ENCODE data around the gene OPN1MW3. TPM values are rescaled to one million over a fixed set of nuclear protein-coding genes. Genes with fewer than 3 reads are reported as not detected.

Gene OPN1MW3
- total and polyA plus RNA-seq, 8 donors: not detected

DNA sequence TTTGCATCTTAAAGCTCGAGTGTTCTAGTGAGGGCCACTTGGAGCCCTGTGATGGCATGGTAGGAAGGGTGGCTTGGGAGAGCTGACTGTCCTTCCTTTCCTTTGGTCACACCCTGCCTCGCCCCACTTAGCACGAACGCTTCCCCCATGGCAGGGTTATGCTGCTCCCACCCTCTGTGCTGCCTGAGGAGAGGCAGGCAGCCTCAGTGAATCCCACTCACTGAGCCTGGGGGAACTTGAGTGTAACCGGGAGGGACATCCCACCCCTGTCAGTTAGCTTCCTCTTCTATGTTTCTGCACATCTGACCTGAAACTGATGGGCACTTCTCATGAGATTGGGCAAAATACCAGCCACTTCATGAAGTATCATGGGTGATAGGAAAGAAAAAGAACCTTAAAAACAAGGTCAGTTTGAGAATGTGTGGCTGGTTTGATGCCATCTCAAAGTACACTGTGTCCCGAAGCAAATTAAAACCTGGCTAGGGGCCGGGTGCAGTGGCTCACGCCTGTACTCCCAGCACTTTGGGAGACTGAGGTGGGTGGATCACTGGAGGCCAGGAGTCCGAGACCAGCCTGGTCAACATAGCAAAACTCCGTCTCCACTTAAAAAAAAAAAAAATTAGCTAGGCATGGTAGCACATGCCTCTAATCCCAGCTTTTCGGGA, 48.3 kb downstream of the OPN1MW3 start:
- Histone ChIP-seq H3K27ac (no peak overlapping the region), H3K9me3 (no peaks in the 10 kb centered on the region), H3K4me1 (peaks cover 0 to 4% of the 10 kb centered on the region in 2 donors), H3K27me3 (no peaks in the 10 kb centered on the region), H3K4me3 (no peak overlapping the region), H3K36me3 (no peaks in the 10 kb centered on the region)
- intact Hi-C loops (cut with DNase I): no loop called here
- ATAC-seq (no peak), DNase-seq (no peak)
- TF ChIP-seq, protein P1, sequence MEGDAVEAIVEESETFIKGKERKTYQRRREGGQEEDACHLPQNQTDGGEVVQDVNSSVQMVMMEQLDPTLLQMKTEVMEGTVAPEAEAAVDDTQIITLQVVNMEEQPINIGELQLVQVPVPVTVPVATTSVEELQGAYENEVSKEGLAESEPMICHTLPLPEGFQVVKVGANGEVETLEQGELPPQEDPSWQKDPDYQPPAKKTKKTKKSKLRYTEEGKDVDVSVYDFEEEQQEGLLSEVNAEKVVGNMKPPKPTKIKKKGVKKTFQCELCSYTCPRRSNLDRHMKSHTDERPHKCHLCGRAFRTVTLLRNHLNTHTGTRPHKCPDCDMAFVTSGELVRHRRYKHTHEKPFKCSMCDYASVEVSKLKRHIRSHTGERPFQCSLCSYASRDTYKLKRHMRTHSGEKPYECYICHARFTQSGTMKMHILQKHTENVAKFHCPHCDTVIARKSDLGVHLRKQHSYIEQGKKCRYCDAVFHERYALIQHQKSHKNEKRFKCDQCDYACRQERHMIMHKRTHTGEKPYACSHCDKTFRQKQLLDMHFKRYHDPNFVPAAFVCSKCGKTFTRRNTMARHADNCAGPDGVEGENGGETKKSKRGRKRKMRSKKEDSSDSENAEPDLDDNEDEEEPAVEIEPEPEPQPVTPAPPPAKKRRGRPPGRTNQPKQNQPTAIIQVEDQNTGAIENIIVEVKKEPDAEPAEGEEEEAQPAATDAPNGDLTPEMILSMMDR (IDR thresholded peaks at IDR 0.05): no peak

DNA sequence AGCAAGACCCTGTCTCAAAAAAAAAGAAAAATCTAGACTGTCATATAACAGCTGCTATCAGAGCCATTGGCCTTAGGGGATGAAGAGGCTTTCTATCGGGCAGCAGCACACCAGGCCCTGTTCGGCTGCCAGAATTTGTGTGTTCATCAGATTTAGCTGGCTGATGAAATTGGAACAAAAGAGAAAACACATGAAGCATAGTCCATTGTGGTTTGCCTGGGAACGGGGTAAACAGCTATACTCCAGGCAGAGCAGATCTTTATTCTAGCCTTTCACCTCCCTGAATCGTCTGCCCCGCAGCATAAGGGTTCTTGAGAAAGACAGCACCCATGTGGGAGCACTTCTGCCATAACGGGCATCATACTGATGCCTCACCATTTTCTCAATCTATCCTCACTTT, 49.8 kb downstream of the OPN1MW3 start:
- TF ChIP-seq, protein P1 (IDR thresholded peaks at IDR 0.05): no peak
- H3K4me3 ChIP-seq: no peak overlapping the region
- no peak for ATAC-seq

DNA sequence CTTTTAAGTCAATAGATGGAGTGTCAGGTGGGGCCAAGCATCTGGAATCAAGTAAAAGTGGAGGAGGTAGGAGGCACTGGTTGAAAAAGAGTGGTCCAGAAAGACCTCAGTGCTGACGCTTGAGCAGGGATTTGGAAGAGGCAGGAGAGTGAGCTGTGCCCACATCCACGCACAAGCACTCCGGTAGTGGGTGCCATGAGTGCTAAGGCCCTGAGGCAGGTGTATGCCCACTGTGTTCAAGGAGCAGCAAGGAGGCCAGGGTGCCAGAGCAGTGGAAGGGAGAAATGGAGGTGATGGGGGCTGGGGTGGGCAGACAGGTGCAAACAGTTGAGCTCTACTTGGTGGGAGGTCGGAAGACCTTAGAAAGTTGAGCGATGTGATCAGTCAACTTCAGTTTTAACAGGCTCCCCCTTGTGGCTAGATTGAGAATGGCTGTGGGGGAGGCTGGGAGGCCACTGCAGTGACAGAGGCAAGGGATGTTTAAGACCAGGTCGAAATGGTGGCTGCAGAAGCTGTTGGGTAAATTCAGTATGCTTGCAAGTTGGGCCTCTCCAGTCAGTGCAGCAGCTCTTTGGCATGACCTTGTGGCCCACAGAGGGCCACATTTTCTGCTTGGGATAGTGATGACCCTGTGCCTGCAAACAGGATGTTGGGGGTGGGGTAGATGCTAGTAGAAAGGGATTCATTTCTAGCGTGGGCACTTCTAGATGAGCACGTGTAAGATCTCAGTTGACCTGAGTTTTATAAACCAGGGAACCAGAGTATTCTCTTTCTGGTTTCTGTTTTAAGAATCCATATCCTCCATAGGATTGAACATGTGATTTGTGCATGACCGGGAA, 50.9 kb downstream of the OPN1MW3 start:
- Histone ChIP-seq H3K4me3 (no peak overlapping the region), H3K9me3 (no peaks in the 10 kb centered on the region), H3K4me1 (peaks cover 0 to 4% of the 10 kb centered on the region in 2 donors), H3K27ac (no peak overlapping the region), H3K36me3 (no peaks in the 10 kb centered on the region), H3K27me3 (no peaks in the 10 kb centered on the region)
- TF ChIP-seq, protein P1 (IDR thresholded peaks at IDR 0.05): peak; percentile 77 to 84
- intact Hi-C loops (cut with DNase I): no loop called here
- peak; percentile 78 for ATAC-seq
- DNase-seq: peak in 2 of 4 donors; percentile 33 to 49

More for the DNA sequence above, 49.8 kb downstream of the OPN1MW3 start:
- no peak overlapping the region for H3K27ac ChIP-seq
- no peaks in the 10 kb centered on the region for H3K9me3 ChIP-seq
- H3K4me1 ChIP-seq: peaks cover 0 to 4% of the 10 kb centered on the region in 2 donors
- intact Hi-C loops (cut with DNase I): no loop called here
- DNase-seq: peak in 1 of 4 donors; percentile 6
- no peaks in the 10 kb centered on the region for H3K27me3 ChIP-seq
- no peaks in the 10 kb centered on the region for H3K36me3 ChIP-seq

DNA sequence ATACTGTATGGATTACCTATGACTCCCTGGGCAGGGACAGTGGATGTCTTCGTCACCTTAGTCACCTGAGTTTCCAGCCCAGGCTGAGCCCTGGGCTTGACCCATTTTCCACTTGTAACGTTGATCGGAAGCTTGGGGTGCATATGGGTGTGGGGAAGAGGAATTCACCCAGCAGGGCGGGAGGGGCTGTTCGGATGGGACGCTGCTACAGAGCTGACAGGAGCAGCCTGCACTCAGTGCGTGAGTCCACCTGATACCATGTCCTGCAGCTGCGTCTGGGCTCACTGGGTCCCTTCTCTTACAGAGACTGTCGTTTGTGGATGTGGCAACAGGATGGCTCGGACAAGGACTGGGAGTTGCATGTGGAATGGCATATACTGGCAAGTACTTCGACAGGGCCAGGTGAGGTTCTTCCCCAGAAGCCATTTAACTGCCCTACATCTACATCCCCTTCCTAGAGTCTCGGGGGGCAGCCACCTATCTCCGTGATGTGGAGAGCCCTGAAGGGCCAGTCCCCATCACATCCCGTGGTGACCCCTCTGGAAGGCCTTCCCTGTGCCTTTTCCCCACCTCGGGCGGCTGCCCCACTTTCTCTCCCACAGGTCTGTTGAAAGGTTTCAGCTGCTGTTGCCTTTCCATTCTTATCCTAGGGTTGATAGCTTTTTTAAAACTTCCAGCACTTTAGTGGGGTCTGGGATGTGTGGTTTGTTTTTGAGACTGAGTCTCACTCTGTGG, 51.8 kb downstream of the OPN1MW3 start:
- TF ChIP-seq, protein P1 (IDR thresholded peaks at IDR 0.05): no peak
- intact Hi-C loops (cut with DNase I): no loop called here
- DNase-seq (no peak), ATAC-seq (no peak)
- Histone ChIP-seq H3K4me1 (peaks cover 0 to 4% of the 10 kb centered on the region in 2 donors), H3K36me3 (no peaks in the 10 kb centered on the region), H3K27ac (no peak overlapping the region), H3K27me3 (no peaks in the 10 kb centered on the region), H3K4me3 (no peak overlapping the region), H3K9me3 (no peaks in the 10 kb centered on the region)

Data from left lung (tissue), 10 donors.